Aorta (tissue), 5 donors: Measurements from ENCODE around the gene SELENON. TPM values are rescaled to one million over a fixed set of nuclear protein-coding genes. Genes with fewer than 3 reads are reported as not detected.

Experiments used
- ATAC-seq: fragments of 200-7000 bp; cut with Tn5 transposase; one replicate; pipeline ENCODE4 v1.9.1; 2022; ENCODE audit warnings: moderate library complexity; ENCODE audit not compliant: low FRiP score
- DNase-seq, 2 donors: peaks; one replicate each; pipeline ENCODE4 v3.0.0-alpha.2; 2020
- H3K27ac ChIP-seq, 2 donors: one replicate each; pipeline ENCODE4 v1.5.1; 2013; ENCODE audit warnings: low read length in 2 of 2, mild to moderate bottlenecking in 2 of 2, moderate library complexity in 2 of 2, control low read depth in 1 of 2, inconsistent platforms in 1 of 2, low read depth in 1 of 2
- H3K27me3 ChIP-seq, 2 donors: one replicate each; pipeline ENCODE4 v1.6.1; 2013; ENCODE audit warnings: control low read depth in 1 of 2, low read length in 1 of 2, mild to moderate bottlenecking in 1 of 2, moderate library complexity in 1 of 2; ENCODE audit not compliant: insufficient read depth in 2 of 2, control insufficient read depth in 1 of 2
- H3K36me3 ChIP-seq, 2 donors: one replicate each; pipeline ENCODE4 v1.6.1; 2013; ENCODE audit warnings: control low read depth in 1 of 2, low read length in 1 of 2, mild to moderate bottlenecking in 1 of 2; ENCODE audit not compliant: insufficient read depth in 2 of 2, control insufficient read depth in 1 of 2
- H3K4me1 ChIP-seq, 2 donors: one replicate each; pipeline ENCODE4 v1.6.1; 2013; ENCODE audit warnings: low read length in 2 of 2, control low read depth in 1 of 2, mild to moderate bottlenecking in 1 of 2, moderate library complexity in 1 of 2; ENCODE audit not compliant: insufficient read depth in 2 of 2, control insufficient read depth in 1 of 2
- H3K4me3 ChIP-seq, 2 donors: one replicate each; pipeline ENCODE4 v1.5.1; 2013; ENCODE audit warnings: low read length in 2 of 2, control low read depth in 1 of 2, mild to moderate bottlenecking in 1 of 2
- H3K9me3 ChIP-seq: one replicate; pipeline ENCODE4 v1.6.1; 2013; ENCODE audit warnings: mild to moderate bottlenecking, low read length; ENCODE audit not compliant: control insufficient read depth
- WGBS, 2 donors: extraction: QIAGEN DNeasy Blood & Tissue Kit; methylation state at CpG; one replicate each; pipeline ENCODE4 v1.1.7; 2013; 5-methylcytosine and 5-hydroxymethylcytosine counted together
- intact Hi-C, 2 donors: fragments of 100-400 bp; cut with DNase I; formaldehyde crosslinking; loops; one replicate each; pipeline versions ENCODE4 v1.14.2 to v1.15.0; 2022
- polyA plus RNA-seq, 2 donors: library from polyadenylated mRNA; stranded (reverse); fragments of 200-250 nt; gene quantifications; one replicate each; pipeline ENCODE4 v1.2.3, GENCODE V29; 2013
- total RNA-seq, 2 donors: library from RNA; stranded (reverse); fragmentation: NEBNext Ultra II Directional; extraction: Animal tissue kit (Norgen Biotek cat#: 25700); gene quantifications; one replicate each; pipeline ENCODE4 v1.2.1, GENCODE V29; 2021
- donor health status: healthy with polysubstance abuse.
- donor health status: Bipolar disorder and iron deficiency.
- donor health status: DM: no; HTN: no; CAD: no.
- donor health status: DM: no; HTN: no; CAD: no.
- donor health status: DM: yes; HTN: yes; CAD: no.

SELENON gene
- total and polyA plus RNA-seq, 4 donors = 13.1 to 79.4 (median 52.4) TPM

DNA sequence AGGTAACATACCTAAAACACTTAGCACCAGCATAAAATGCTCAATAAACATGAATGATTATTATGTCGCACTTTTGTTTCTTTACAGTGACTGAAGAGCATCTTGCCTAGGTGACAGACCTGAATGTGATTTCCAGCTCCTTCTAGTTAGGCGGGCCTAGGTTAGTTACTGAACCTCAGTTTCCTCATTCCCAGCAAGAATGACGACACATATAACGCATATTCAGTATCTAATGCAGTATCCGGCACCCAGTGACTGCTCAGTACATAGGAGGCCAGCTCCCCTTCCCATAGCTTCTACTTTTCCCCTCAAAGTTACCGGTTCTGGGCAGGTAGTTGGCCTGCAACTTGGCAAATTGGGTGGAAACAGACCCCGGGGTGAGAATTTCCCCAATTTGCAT lies 58.5 kb downstream of the SELENON start:
- Histone ChIP-seq H3K4me1 (no peaks in the 10 kb centered on the region), H3K4me3 (no peak overlapping the region), H3K27ac (no peak overlapping the region)

DNA sequence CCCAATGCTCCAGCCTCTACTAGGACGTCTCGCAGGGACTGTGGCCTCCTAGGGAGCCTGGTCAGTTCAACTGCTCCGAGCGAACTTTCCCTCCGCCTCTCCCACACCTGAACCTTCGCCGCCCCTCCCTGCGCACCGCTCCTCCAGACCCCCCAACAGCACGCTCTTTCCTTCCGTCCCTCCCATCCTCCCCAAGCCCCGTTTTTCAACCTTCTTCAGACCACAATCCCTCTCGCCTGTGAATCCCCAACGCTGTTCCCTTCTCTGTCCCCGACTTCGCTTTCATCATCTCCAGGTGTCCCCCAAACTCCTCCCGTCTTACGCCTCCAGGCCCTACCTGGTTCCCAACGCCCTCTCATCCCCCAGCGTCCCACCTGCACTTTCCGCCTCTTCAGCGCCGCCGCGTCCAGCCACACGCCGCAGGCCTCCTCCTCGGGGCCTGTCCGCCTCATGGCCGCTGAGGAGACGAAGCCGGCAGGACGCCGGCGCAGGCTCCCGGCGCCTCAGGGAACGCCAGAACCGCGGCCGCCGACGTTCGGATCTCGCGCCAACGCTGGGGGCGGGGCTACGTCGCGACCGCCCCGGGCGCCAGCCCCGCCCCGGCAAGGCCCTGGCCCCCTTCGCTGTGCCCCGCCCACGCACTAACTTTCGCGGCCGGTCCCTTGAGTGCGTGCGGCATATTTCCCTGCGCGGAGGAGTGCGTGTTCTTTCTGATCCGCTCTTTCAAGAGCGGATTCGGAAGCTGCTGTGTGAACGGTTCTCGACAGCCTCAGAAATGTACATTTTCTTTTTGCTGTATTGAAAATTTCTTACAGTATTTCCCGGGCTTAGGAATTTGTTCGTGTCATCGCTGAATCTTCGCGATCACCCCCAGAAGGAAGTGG lies 59.2 kb downstream of the SELENON start, which contains the start of gene AUNIP:
Gene AUNIP, minus strand, starts transcription at position 552 of the 884 bp plus-strand sequence. Its CDS starts 100 bp downstream, at position 452.
- Histone ChIP-seq H3K27me3 (no peaks in the 10 kb centered on the region), H3K27ac (no peak within 1 kb of the TSS), H3K4me1 (no peaks in the 10 kb centered on the region), H3K4me3 (peak within 1 kb of the TSS; percentile 27 to 28), H3K36me3 (no peaks in the 10 kb centered on the region), H3K9me3 (no peaks in the 10 kb centered on the region)
- intact Hi-C loops = no loop called here
- 1% methylated on average over 76 to 77 of the region's 77 CpGs for WGBS, 2 donors
- peak; percentile 95 for ATAC-seq
- DNase-seq = peak; percentile 93 to 96

More for the DNA sequence above, 58.5 kb downstream of the SELENON start:
- Histone ChIP-seq H3K36me3 (no peaks in the 10 kb centered on the region), H3K27me3 (no peaks in the 10 kb centered on the region), H3K9me3 (no peaks in the 10 kb centered on the region)
- intact Hi-C loops = no loop called here
- no peak for DNase-seq
- no peak for ATAC-seq
- WGBS, 2 donors = 45 to 52% methylated on average over 7 of the region's 7 CpGs

DNA sequence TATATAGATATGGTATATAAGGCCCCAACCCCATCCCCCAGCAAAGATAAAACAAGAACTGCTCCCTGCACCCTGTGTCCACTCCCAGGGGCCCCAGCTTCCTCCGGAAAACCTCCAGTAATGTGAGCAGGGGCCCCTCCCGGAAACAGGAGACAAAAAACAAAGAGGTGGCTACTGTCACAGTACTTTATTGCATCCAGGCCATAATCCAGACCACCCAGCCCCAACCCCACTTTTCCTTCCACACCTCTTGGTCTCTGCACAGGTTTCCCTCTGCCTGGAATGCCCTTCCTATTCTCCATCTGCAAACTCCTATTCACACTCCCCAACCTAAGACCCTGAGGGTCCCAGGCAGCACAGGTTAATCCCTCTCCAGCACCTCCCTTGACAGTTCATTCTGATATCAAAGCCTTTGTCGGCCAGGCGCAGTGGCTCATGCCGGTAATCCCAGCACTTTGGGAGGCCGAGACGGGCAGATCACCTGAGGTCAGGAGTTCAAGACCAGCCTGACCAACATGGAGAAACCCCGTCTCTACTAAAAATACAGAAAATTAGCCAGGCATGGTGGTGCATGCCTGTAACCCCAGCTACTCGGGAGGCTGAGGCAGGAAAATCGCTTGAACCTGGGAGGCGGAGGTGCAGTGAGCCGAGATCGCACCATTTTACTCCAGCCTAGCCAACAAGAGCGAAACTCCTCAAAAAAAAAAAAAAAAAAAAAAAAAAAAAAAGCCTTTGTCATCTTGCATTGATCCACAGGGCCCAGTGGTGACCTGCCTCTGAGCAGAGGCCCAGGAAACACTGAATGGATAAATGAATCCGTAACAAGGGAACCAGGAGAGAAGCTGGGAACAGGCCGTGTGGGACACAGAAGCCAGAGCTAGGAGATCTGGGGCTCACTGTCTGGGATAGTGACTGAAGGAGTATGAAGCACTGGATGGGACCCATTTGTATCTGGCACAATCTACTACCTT lies 61.6 kb downstream of the SELENON start:
- Histone ChIP-seq H3K9me3 (no peaks in the 10 kb centered on the region), H3K36me3 (no peaks in the 10 kb centered on the region), H3K4me1 (no peaks in the 10 kb centered on the region), H3K27ac (no peak overlapping the region), H3K4me3 (no peak overlapping the region), H3K27me3 (no peaks in the 10 kb centered on the region)
- no peak for DNase-seq
- ATAC-seq = no peak
- 83 to 92% methylated on average over 16 of the region's 16 CpGs for WGBS, 2 donors
- intact Hi-C loops = no loop called here

GRCh38 chr1:25862785-25863485 lies 62.9 kb downstream of the SELENON start:
- no peaks in the 10 kb centered on the region for H3K9me3 ChIP-seq
- DNase-seq = peak in 1 of 2 donors; percentile 66
- intact Hi-C loops = no loop called here
- WGBS, 2 donors = 91 to 93% methylated on average over 20 of the region's 20 CpGs
- H3K36me3 ChIP-seq = no peaks in the 10 kb centered on the region
- no peak overlapping the region for H3K27ac ChIP-seq
- no peaks in the 10 kb centered on the region for H3K4me1 ChIP-seq
- no peak overlapping the region for H3K4me3 ChIP-seq
- no peak for ATAC-seq
- no peaks in the 10 kb centered on the region for H3K27me3 ChIP-seq

- no peaks in the 10 kb centered on the region for H3K36me3 ChIP-seq
- H3K27ac ChIP-seq = no peak overlapping the region
- no peaks in the 10 kb centered on the region for H3K9me3 ChIP-seq
- no peaks in the 10 kb centered on the region for H3K27me3 ChIP-seq
- DNase-seq (peak in 1 of 2 donors; percentile 51), ATAC-seq (no peak)
- no peak overlapping the region for H3K4me3 ChIP-seq
- 90 to 93% methylated on average over 25 of the region's 25 CpGs for WGBS, 2 donors
- intact Hi-C loops = no loop called here
- H3K4me1 ChIP-seq = no peaks in the 10 kb centered on the region
These were observed 63.7 kb downstream of the SELENON start for GRCh38 chr1:25863486-25864262.

GRCh38 chr1:25864434-25864833 lies 64.4 kb downstream of the SELENON start:
- Histone ChIP-seq H3K27ac (no peak overlapping the region), H3K9me3 (no peaks in the 10 kb centered on the region), H3K27me3 (no peaks in the 10 kb centered on the region), H3K4me1 (no peaks in the 10 kb centered on the region), H3K4me3 (no peak overlapping the region), H3K36me3 (no peaks in the 10 kb centered on the region)
- DNase-seq = no peak
- 91 to 92% methylated on average over 3 of the region's 3 CpGs for WGBS, 2 donors
- intact Hi-C loops = no loop called here
- ATAC-seq = no peak

- H3K4me1 ChIP-seq = no peaks in the 10 kb centered on the region
- H3K27me3 ChIP-seq = no peaks in the 10 kb centered on the region
- ATAC-seq (no peak), DNase-seq (no peak)
- 76 to 89% methylated on average over 1 of the region's 1 CpG for WGBS, 2 donors
- H3K4me3 ChIP-seq = no peak overlapping the region
- H3K27ac ChIP-seq = no peak overlapping the region
- no peaks in the 10 kb centered on the region for H3K36me3 ChIP-seq
- H3K9me3 ChIP-seq = no peaks in the 10 kb centered on the region
- intact Hi-C loops = no loop called here
These were observed 66.3 kb downstream of the SELENON start for GRCh38 chr1:25866288-25866687.
